NCI-H2107 treated with DMSO at 0.1 percent for 48 hours (cell line): ENCODE measurements around the gene NTMT1.
"Not testable (repeated sequence)": the region's sequence is repeated elsewhere in the genome, so short reads cannot be mapped to it uniquely, and the experiment has no call there.

Experiments
- DNase-seq: peaks from one replicate; lab custom pipeline; 2025; ENCODE audit not compliant: unreplicated experiment; lab: John Stamatoyannopoulos, UW

NTMT1 gene

GRCh38 chr9:129626079-129626624 lies at the start of gene NTMT1:
Gene NTMT1, plus strand, starts transcription at chr9:129626163. Its CDS starts 6,541 bp downstream, at chr9:129632704.
- peak; percentile 32 for DNase-seq

GRCh38 chr9:129576546-129577543 lies 49.1 kb upstream of the NTMT1 start:
- DNase-seq = no peak

GRCh38 chr9:129579294-129579693 lies 46.7 kb upstream of the NTMT1 start:
- no peak for DNase-seq

GRCh38 chr9:129580211-129580915 lies 45.6 kb upstream of the NTMT1 start:
- no peak for DNase-seq

- no peak for DNase-seq
Measured at GRCh38 chr9:129581505-129582189, 44.3 kb upstream of the NTMT1 start.

- DNase-seq = no peak
Measured at GRCh38 chr9:129582855-129583254, 43.1 kb upstream of the NTMT1 start.

- DNase-seq = no peak
Measured at GRCh38 chr9:129583308-129584038, 42.5 kb upstream of the NTMT1 start.

- no peak for DNase-seq
Measured at GRCh38 chr9:129584136-129584535, 41.8 kb upstream of the NTMT1 start.

- DNase-seq = no peak
Measured at GRCh38 chr9:129585352-129585751, 40.6 kb upstream of the NTMT1 start.

- no peak for DNase-seq
Measured at GRCh38 chr9:129586245-129586644, 39.7 kb upstream of the NTMT1 start.

- no peak for DNase-seq
Measured at GRCh38 chr9:129586685-129587084, 39.3 kb upstream of the NTMT1 start.

GRCh38 chr9:129587487-129588262 lies 38.3 kb upstream of the NTMT1 start:
- DNase-seq = no peak

- no peak for DNase-seq
Measured at GRCh38 chr9:129590466-129590865, 35.5 kb upstream of the NTMT1 start.

- no peak for DNase-seq
Measured at GRCh38 chr9:129591916-129592315, 34.0 kb upstream of the NTMT1 start.

- not testable (repeated sequence) for DNase-seq
Measured at GRCh38 chr9:129592790-129593189, 33.2 kb upstream of the NTMT1 start.

- no peak for DNase-seq
Measured at GRCh38 chr9:129594632-129595031, 31.3 kb upstream of the NTMT1 start.

GRCh38 chr9:129595311-129595741 lies 30.6 kb upstream of the NTMT1 start:
- DNase-seq = no peak

GRCh38 chr9:129595903-129596540 lies 29.9 kb upstream of the NTMT1 start:
- no peak for DNase-seq
